Lung (tissue), 12 donors: ENCODE results near the gene RABGGTA. TPM values are rescaled to one million over a fixed set of nuclear protein-coding genes. Genes with fewer than 3 reads are reported as not detected.

Source experiments
- ATAC-seq: fragments of 200-7000 bp; cut with Tn5 transposase; one replicate; pipeline ENCODE4 v1.9.1; 2020; ENCODE audit warnings: moderate number of reproducible peaks; ENCODE audit not compliant: insufficient read depth, low FRiP score
- DNase-seq, 3 donors: peaks; one replicate each; pipeline ENCODE4 v3.0.0-alpha.2; 2013 to 2017
- H3K27ac ChIP-seq, 2 donors: one replicate each; pipeline ENCODE4 v1.5.1; 2013; ENCODE audit warnings: mild to moderate bottlenecking in 2 of 2, moderate library complexity in 2 of 2, control low read depth in 1 of 2, inconsistent platforms in 1 of 2, low read depth in 1 of 2, low read length in 1 of 2
- H3K27me3 ChIP-seq, 3 donors: one replicate each; pipeline ENCODE4 v1.5.1; 2013; ENCODE audit warnings: low read length in 2 of 3; ENCODE audit not compliant: control insufficient read depth in 3 of 3, insufficient read depth in 3 of 3
- H3K36me3 ChIP-seq, 4 donors: one replicate each; pipeline ENCODE4 v1.5.1; 2013; ENCODE audit warnings: low read length in 4 of 4, mild to moderate bottlenecking in 1 of 4, moderate library complexity in 1 of 4; ENCODE audit not compliant: control insufficient read depth in 4 of 4, insufficient read depth in 4 of 4
- H3K4me1 ChIP-seq, 5 donors: one replicate each; pipeline ENCODE4 v1.5.1; 2013; ENCODE audit warnings: low read length in 5 of 5, mild to moderate bottlenecking in 2 of 5, moderate library complexity in 1 of 5; ENCODE audit not compliant: control insufficient read depth in 5 of 5, insufficient read depth in 5 of 5
- H3K4me3 ChIP-seq: one replicate; pipeline ENCODE4 v1.5.1; 2013; ENCODE audit warnings: mild to moderate bottlenecking, control low read depth, moderate library complexity
- H3K9ac ChIP-seq, 2 donors: one replicate each; pipeline ENCODE4 v1.5.1; 2013; ENCODE audit warnings: low read length in 2 of 2, control low read depth in 1 of 2; ENCODE audit not compliant: insufficient read depth in 1 of 2
- H3K9me3 ChIP-seq, 4 donors: one replicate each; pipeline ENCODE4 v1.5.1; 2013; ENCODE audit warnings: low read length in 3 of 4, mild to moderate bottlenecking in 1 of 4, moderate library complexity in 1 of 4; ENCODE audit not compliant: control insufficient read depth in 4 of 4, insufficient read depth in 3 of 4
- CTCF ChIP-seq: IDR thresholded peaks from 2 replicates; pipeline ENCODE4 v1.5.1; 2012; ENCODE audit warnings: mild to moderate bottlenecking; ENCODE audit errors: control extremely low read depth, extremely low read depth
- WGBS, 2 donors: extraction: QIAGEN DNeasy Blood & Tissue Kit; methylation state at CpG; one replicate each; pipeline ENCODE4 v1.1.7; 2013; 5-methylcytosine and 5-hydroxymethylcytosine counted together
- polyA plus RNA-seq, 2 donors: library from polyadenylated mRNA; stranded (reverse); fragments of 200-250 nt; gene quantifications; one replicate each; pipeline ENCODE4 v1.2.1, GENCODE V29; 2013
- total RNA-seq, 2 donors: library from RNA; depleted of rRNA in 1 of 2; stranded (reverse); fragments of >200 nt in 1 of 2; gene quantifications; one replicate each; pipeline ENCODE4 v1.2.1, GENCODE V29; 2014 to 2021
- donor health status: control.
- donor health status: control.
- donor health status: Bipolar disorder and iron deficiency.
- donor health status: healthy.
- donor health status: DM: yes; HTN: yes; CAD: no.

Gene RABGGTA
- total and polyA plus RNA-seq, 4 donors, result 19.7 to 55.8 (median 42.9) TPM

- H3K9me3 ChIP-seq, result no peaks in the 10 kb centered on the region
- TF ChIP-seq CTCF, result no peak
- 5 to 8% methylated on average over 91 to 99 of the region's 99 CpGs for WGBS, 2 donors
- peaks cover 4 to 45% (median 9%) of the 10 kb centered on the region in 5 donors for H3K4me1 ChIP-seq
- H3K27me3 ChIP-seq, result peaks cover 0 to 4% (median 0%) of the 10 kb centered on the region in 3 donors
- DNase-seq (peak; percentile 79 to 88 (median 85)), ATAC-seq (peak; percentile 79)
- peak within 1 kb of the TSS; percentile 55 to 92 for H3K27ac ChIP-seq
- peaks cover 2 to 17% (median 12%) of the 10 kb centered on the region in 4 donors for H3K36me3 ChIP-seq
- peak within 1 kb of the TSS; percentile 42 for H3K4me3 ChIP-seq
- H3K9ac ChIP-seq, result peak within 1 kb of the TSS in 1 of 2 donors; percentile 44
Observed at GRCh38 chr14:24310646-24311604, 39.5 kb upstream of the RABGGTA start, which contains the start of gene LTB4R. Gene LTB4R, plus strand, starts transcription at chr14:24311502. Its CDS starts 4,150 bp downstream, at chr14:24315652.

GRCh38 chr14:24310265-24310645 is 38.9 kb upstream of the RABGGTA start:
- DNase-seq (peak in 2 of 3 donors; percentile 39 to 41), ATAC-seq (no peak)
- Histone ChIP-seq H3K36me3 (peaks cover 2 to 21% (median 17%) of the 10 kb centered on the region in 4 donors), H3K4me1 (peaks cover 4 to 39% (median 9%) of the 10 kb centered on the region in 5 donors), H3K9me3 (no peaks in the 10 kb centered on the region), H3K4me3 (peak overlapping the region; percentile 42), H3K27ac (peak overlapping the region in 1 of 2 donors; percentile 92), H3K27me3 (no peaks in the 10 kb centered on the region), H3K9ac (no peak overlapping the region)
- WGBS, 2 donors, result 17 to 25% methylated on average over 5 of the region's 5 CpGs
- no peak for TF ChIP-seq CTCF

- Histone ChIP-seq H3K9me3 (no peaks in the 10 kb centered on the region), H3K4me3 (peak within 1 kb of the TSS; percentile 42), H3K36me3 (peaks cover 2 to 26% (median 21%) of the 10 kb centered on the region in 4 donors), H3K9ac (no peak within 1 kb of the TSS), H3K27me3 (no peaks in the 10 kb centered on the region), H3K27ac (peak within 1 kb of the TSS; percentile 55 to 92), H3K4me1 (peaks cover 4 to 34% (median 9%) of the 10 kb centered on the region in 5 donors)
- ATAC-seq (no peak), DNase-seq (no peak)
- WGBS, 2 donors, result 67 to 75% methylated on average over 5 of the region's 5 CpGs
- TF ChIP-seq CTCF, result no peak
Observed at GRCh38 chr14:24309538-24310264, 38.3 kb upstream of the RABGGTA start, which contains the start of gene LTB4R2. Gene LTB4R2, plus strand, starts transcription at chr14:24310140. Its CDS starts 525 bp downstream, at chr14:24310665.
